ENCODE measurements around the gene LIX1L.
A peak's percentile ranks its signal among the peaks of the same experiment; 100 is the strongest.
"Not testable (repeated sequence)": the region's sequence is repeated elsewhere in the genome, so short reads cannot be mapped to it uniquely, and the experiment has no call there.

LIX1L gene

GRCh38 chr1:145927916-145928643 is 29.7 kb downstream of the LIX1L start:
- DNase-seq, result peak; percentile 5

- DNase-seq, result peak; percentile 98
These were observed 30.5 kb downstream of the LIX1L start, which contains the start of gene RBM8A for GRCh38 chr1:145927063-145927886. TSS of gene RBM8A (minus strand) at chr1:145927484. CDS start at chr1:145927426, 58 bp downstream.

GRCh38 chr1:145926686-145927062 is 31.1 kb downstream of the LIX1L start:
- no peak for DNase-seq

GRCh38 chr1:145922266-145922665 is 35.6 kb downstream of the LIX1L start:
- no peak for DNase-seq

GRCh38 chr1:145920297-145920696 is 37.5 kb downstream of the LIX1L start:
- not testable (repeated sequence) for DNase-seq

GRCh38 chr1:145918992-145919939 is 38.6 kb downstream of the LIX1L start:
- peak; percentile 24 for DNase-seq

- peak; percentile 85 for DNase-seq
These were observed 39.4 kb downstream of the LIX1L start, which contains the start of gene PEX11B for GRCh38 chr1:145918144-145918991. TSS of gene PEX11B (minus strand) at chr1:145918717. CDS start at chr1:145918688, 29 bp downstream.

GRCh38 chr1:145917595-145917994 is 40.2 kb downstream of the LIX1L start:
- DNase-seq, result no peak

GRCh38 chr1:145916745-145917144 is 41.1 kb downstream of the LIX1L start:
- no peak for DNase-seq

GRCh38 chr1:145912128-145912641 is 45.6 kb downstream of the LIX1L start:
- no peak for DNase-seq

GRCh38 chr1:145908653-145909052 is 49.2 kb downstream of the LIX1L start:
- no peak for DNase-seq

GRCh38 chr1:145906954-145907753 is 50.7 kb downstream of the LIX1L start:
- DNase-seq, result no peak

GRCh38 chr1:145901312-145902021 is 56.4 kb downstream of the LIX1L start:
- no peak for DNase-seq

- no peak for DNase-seq
These were observed 59.1 kb downstream of the LIX1L start for GRCh38 chr1:145898756-145899155.

- DNase-seq, result no peak
These were observed 59.8 kb downstream of the LIX1L start for GRCh38 chr1:145897969-145898368.

- no peak for DNase-seq
These were observed 62.3 kb downstream of the LIX1L start for GRCh38 chr1:145895471-145895870.

GRCh38 chr1:145893306-145894055 is 64.3 kb downstream of the LIX1L start:
- no peak for DNase-seq

GRCh38 chr1:145892486-145893087 is 65.2 kb downstream of the LIX1L start:
- no peak for DNase-seq
